Forelimb muscle (tissue), 1 donor: ENCODE results near the gene MARCHF5. TPM values are rescaled to one million over a fixed set of nuclear protein-coding genes. Genes with fewer than 3 reads are reported as not detected.

ENCODE experiments used
- DNase-seq: peaks from one replicate; pipeline ENCODE4 v3.0.0-alpha.2; 2013; ENCODE audit warnings: low read depth
- polyA plus RNA-seq: library from polyadenylated mRNA; unstranded; fragments of 120-200 nt; gene quantifications from one replicate; pipeline ENCODE4 v1.2.1, GENCODE V29; 2013; ENCODE audit not compliant: insufficient read length

MARCHF5 gene
- 31.0 TPM for polyA plus RNA-seq

GRCh38 chr10:92290837-92291615, at the start of gene MARCHF5, which contains the start of gene CPEB3:
Gene MARCHF5 (plus strand): TSS chr10:92291167. CDS start chr10:92291495, 328 bp downstream.
Gene CPEB3 (minus strand): TSS chr10:92291078. CDS start chr10:92240350, 50,728 bp downstream.
- peak; percentile 73 for DNase-seq

- no peak for DNase-seq
Observed at GRCh38 chr10:92241501-92241900, 49.5 kb upstream of the MARCHF5 start.

GRCh38 chr10:92242380-92242779, 48.6 kb upstream of the MARCHF5 start:
- DNase-seq, result no peak

GRCh38 chr10:92242910-92243671, 47.9 kb upstream of the MARCHF5 start:
- no peak for DNase-seq

- DNase-seq, result no peak
Observed at GRCh38 chr10:92244796-92245195, 46.2 kb upstream of the MARCHF5 start.

GRCh38 chr10:92248566-92248965, 42.4 kb upstream of the MARCHF5 start:
- DNase-seq, result no peak

GRCh38 chr10:92263396-92263795, 27.6 kb upstream of the MARCHF5 start:
- no peak for DNase-seq

GRCh38 chr10:92264249-92264648, 26.7 kb upstream of the MARCHF5 start:
- no peak for DNase-seq

- no peak for DNase-seq
Observed at GRCh38 chr10:92265687-92266258, 25.2 kb upstream of the MARCHF5 start.

GRCh38 chr10:92267343-92267742, 23.6 kb upstream of the MARCHF5 start:
- no peak for DNase-seq

GRCh38 chr10:92268748-92269147, 22.2 kb upstream of the MARCHF5 start:
- DNase-seq, result no peak

- DNase-seq, result no peak
Observed at GRCh38 chr10:92274071-92274470, 16.9 kb upstream of the MARCHF5 start.

GRCh38 chr10:92278996-92279696, 11.8 kb upstream of the MARCHF5 start:
- DNase-seq, result no peak

- no peak for DNase-seq
Observed at GRCh38 chr10:92284112-92284704, 6.8 kb upstream of the MARCHF5 start.

- no peak for DNase-seq
Observed at GRCh38 chr10:92290076-92290836, 711 bp upstream of the MARCHF5 start.

GRCh38 chr10:92291616-92291865, 574 bp downstream of the MARCHF5 start:
- no peak for DNase-seq

GRCh38 chr10:92291921-92292845, 1.2 kb downstream of the MARCHF5 start:
- DNase-seq, result no peak

- DNase-seq, result no peak
Observed at GRCh38 chr10:92298487-92298886, 7.5 kb downstream of the MARCHF5 start.

GRCh38 chr10:92303096-92303495, 12.1 kb downstream of the MARCHF5 start:
- DNase-seq, result no peak

GRCh38 chr10:92304061-92304460, 13.1 kb downstream of the MARCHF5 start:
- no peak for DNase-seq
